GM18526 (cell line): ENCODE data around the gene UBC.

ENCODE experiments used
- POLR2A ChIP-seq: IDR thresholded peaks from 3 replicates; pipeline ENCODE4 v1.6.1; 2011; ENCODE audit not compliant: insufficient read length; ENCODE audit errors: extremely low read depth

Gene UBC

DNA sequence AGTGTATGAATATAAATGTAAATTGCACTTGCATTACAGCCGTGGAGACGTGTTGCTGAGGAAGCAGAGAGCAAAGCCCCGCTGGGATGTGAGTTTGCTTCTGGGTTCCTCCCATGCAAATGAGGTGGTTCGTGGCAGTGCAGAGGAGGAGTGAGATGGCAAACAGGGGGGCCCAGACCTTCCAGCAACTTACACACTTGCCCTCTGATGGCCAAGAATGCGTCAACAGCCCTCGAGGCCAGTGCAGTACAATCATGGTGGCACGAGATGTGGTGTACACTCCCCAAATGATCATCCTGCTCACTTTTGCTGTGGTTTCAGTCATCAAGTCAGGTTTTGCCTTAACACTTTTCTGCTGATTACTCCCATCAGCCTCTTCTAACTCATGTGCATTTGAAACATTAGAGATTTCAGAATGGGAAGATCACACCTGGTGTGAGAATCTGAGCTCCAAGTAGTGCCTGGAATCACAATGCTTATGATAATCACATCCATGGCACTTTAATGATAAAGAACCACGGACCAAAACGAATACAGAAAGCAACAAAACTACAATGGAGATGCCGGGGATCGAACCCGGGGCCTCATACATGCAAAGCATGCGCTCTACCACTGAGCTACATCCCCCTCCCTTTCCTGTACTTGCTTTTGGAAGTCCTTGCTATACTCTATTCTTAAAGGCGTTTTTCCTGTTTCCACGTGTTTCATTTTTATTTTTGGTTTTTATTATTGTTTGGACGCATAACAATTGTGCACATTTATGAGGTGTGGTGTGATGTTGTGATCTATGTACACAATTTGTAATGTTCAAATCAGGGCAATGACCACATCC lies 7.0 kb upstream of the UBC start:
- TF ChIP-seq POLR2A: peak; percentile 80

GRCh38 chr12:124920353-124920935 lies 6.0 kb upstream of the UBC start:
- no peak for TF ChIP-seq POLR2A

GRCh38 chr12:124919521-124920352 lies 5.3 kb upstream of the UBC start:
- no peak for TF ChIP-seq POLR2A

DNA sequence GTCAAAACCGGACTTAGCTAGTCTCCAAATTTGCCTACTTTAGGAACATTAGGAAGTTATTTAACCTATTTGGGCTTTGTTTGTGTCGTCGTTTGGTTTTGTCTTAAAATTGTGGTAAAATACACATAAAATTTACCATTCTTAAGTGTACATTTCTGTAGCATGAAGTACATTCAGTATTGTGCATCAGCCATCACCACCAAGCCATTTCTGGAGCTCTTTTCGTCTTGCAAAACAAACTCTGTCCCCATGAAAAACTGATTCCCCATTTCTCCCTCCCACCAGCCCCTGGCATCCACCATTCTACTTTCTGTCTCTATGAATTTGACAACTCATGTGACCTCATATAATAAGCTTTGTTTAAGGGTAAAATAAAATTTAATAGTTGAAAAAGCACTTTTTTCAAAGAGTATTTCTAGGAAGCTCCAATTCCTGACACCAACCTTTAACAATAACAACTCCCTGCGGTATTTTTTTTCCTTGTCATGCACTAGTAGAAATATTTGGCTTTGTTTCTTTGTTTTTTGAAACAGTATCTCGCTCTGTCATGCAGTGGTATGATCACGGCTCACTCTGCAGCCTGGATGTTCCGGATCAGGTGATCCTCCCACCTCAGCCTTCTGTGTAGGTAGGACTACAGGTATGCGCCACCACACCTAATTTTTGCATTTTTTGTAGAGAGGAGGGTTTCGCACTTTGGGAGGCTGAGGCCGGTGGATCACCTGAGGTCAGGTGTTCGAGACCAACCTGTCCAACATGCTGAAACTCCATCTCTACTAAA lies 3.6 kb upstream of the UBC start:
- no peak for TF ChIP-seq POLR2A

GRCh38 chr12:124917135-124917840 lies 2.8 kb upstream of the UBC start:
- TF ChIP-seq POLR2A: peak; percentile 35

GRCh38 chr12:124916374-124917134 lies 2.1 kb upstream of the UBC start:
- TF ChIP-seq POLR2A: no peak

DNA sequence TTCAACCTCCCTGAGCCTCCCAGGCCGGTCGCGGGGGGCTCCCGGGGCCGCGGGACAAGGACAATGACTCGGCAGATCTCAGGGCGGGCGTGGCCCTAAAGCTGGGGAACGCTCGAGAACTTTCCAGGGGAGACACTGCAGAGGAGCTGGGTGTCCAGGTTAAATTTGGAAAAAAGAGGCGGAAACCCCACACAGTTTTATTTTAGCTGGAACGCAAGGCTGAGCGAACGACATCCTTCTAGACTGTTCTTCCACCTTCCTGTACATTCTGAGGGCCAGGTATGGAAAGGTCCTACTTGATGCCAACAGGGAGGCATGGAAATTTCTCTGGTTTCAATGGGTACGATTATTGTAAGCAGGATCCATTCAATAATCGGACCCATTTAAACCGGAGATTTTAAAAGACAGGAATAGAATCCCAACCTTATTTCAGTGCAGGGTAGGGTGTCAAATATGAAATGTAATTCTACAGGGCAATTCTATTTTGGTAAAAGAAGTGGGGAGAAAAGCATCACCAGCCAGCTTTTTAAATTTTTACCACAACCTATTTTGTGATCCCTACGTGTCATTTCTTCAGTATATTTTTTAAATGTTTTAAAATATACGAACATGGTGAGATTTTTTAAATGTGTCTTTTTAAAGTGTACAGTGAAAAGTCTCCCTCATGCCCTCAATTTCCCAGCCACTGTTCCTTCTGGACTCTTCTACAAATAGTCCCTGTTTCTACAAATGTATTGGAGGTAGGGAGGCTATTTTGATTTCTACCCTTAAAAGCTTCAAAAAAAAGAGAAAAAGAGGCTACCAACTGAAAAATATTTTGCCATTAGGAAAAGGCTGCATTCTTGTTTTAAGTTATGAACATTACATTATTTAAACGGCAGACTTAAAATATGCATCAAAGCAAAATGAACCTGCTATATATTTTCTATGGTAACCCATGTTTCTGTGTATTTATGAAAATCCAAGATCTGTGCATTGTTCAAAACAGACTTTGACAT lies 1.1 kb upstream of the UBC start:
- TF ChIP-seq POLR2A: no peak

- no peak for TF ChIP-seq POLR2A
These were observed 717 bp downstream of the UBC start for GRCh38 chr12:124913474-124914391.

DNA sequence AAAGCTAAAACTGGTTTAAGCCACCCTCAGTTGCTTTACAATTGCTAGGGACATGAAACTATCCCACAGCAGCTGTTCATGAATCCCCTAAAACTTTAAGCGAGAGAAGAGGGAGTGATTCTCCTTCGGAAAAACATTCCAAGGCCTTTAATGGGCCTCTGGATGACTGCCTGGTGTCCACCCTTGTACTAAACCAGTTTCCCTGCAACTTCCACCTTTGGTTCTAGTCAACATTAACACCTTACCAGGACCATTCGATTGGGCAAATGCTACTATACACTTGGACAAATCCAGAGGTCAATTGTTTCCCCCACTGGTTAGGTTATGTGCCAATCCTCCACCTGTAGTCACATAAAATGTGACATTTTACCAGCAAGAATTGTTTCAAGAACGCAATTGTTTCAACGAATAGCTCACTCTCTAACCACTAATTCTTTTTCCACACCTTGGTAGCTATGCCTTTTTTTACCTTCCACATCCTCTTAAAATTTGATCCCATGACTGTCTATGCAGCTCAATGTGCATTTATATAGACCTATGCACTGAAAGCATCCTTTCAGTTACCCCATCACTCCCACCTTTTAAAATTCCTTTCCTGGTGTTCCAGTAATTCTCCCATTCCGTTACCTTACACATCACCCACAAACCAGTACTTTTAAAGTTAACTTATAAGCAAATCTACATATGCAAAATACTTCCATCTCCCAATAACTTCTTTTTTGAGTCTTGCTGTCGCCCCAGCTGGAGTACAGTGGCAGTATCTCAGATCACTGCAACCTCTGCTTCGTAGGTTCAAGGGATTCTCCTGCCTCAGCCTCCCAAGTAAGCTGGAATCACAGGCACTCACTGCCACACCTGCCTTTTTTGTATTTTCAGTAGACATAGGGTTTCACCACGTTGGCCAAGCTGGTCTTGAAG lies 3.6 kb downstream of the UBC start:
- TF ChIP-seq POLR2A: peak; percentile 5

DNA sequence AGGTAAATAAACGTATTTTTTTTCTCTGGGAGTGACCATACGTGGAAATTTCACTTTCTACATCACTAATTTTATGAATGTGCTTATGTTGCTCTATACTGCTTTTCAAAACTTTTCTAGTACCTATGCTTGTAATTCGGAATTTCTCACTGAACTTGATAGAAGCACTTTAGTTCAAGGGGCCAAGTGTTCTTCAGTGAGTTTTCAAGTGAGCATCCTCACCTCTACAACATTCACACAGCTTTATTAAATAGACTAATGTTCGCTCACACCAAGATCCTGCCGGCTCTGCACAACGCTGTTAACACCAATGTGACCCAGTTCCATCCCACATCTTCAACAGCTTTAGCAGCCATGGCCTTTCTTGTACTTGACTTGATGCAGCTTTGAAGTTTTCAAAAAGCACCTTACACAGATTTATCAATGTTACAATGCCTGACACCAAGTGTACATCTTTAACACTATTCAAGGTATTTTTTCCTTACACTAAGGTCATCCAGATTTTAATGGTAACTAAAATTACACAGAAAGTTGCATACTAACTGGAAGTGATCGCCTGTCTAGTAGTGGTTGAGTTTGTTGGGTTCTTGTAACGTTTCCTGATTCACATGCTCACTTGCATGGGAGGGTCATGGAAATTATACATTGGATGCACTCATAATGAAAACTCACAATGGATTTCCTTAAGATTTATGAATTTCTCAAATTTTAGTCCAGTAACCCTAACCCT lies 4.5 kb downstream of the UBC start:
- no peak for TF ChIP-seq POLR2A
